H9 (cell line): ENCODE data around the gene TJP3. TPM values are rescaled to one million over a fixed set of nuclear protein-coding genes. Genes with fewer than 3 reads are reported as not detected.

Experiments used
- DNase-seq: peaks from one replicate; pipeline ENCODE4 v3.0.0-alpha.2; 2017
- H2AFZ ChIP-seq: one replicate; pipeline ENCODE4 v1.6.1; 2013; ENCODE audit warnings: mild to moderate bottlenecking, low read length, control low read depth, moderate library complexity
- H2AK5ac ChIP-seq: 2 replicates; pipeline ENCODE4 v1.6.1; 2013; ENCODE audit warnings: low read length, control low read depth, mixed read lengths; ENCODE audit not compliant: insufficient read length
- H2BK120ac ChIP-seq: one replicate; pipeline ENCODE4 v1.6.1; 2013; ENCODE audit warnings: low read depth, mild to moderate bottlenecking, low read length, control low read depth, inconsistent platforms; ENCODE audit not compliant: poor library complexity, severe bottlenecking
- H2BK12ac ChIP-seq: 2 replicates; pipeline ENCODE4 v1.6.1; 2013; ENCODE audit warnings: low read length, control low read depth, mixed read lengths, low read depth; ENCODE audit not compliant: insufficient read length
- H2BK15ac ChIP-seq: 2 replicates; pipeline ENCODE4 v1.6.1; 2013; ENCODE audit warnings: low read depth, low read length, control low read depth
- H2BK20ac ChIP-seq: one replicate; pipeline ENCODE4 v1.6.1; 2013; ENCODE audit warnings: low read depth, mild to moderate bottlenecking, low read length, control low read depth, inconsistent platforms; ENCODE audit not compliant: poor library complexity, severe bottlenecking
- H2BK5ac ChIP-seq: 2 replicates; pipeline ENCODE4 v1.6.1; 2013; ENCODE audit warnings: low read length, control low read depth, mixed read lengths; ENCODE audit not compliant: insufficient read length
- H3K14ac ChIP-seq: 2 replicates; pipeline ENCODE4 v1.6.1; 2013; ENCODE audit warnings: low read length, control low read depth; ENCODE audit not compliant: insufficient read depth
- H3K18ac ChIP-seq: 2 replicates; pipeline ENCODE4 v1.6.1; 2013; ENCODE audit warnings: low read depth, mild to moderate bottlenecking, mixed read lengths, low read length, control low read depth; ENCODE audit not compliant: insufficient read length
- H3K23ac ChIP-seq: 2 replicates; pipeline ENCODE4 v1.6.1; 2013; ENCODE audit warnings: low read length, control low read depth, mixed read lengths, low read depth; ENCODE audit not compliant: insufficient read length
- H3K23me2 ChIP-seq: 2 replicates; pipeline ENCODE4 v1.6.1; 2013; ENCODE audit warnings: low read depth, mild to moderate bottlenecking, mixed read lengths, low read length, control low read depth; ENCODE audit not compliant: insufficient read length, poor library complexity, severe bottlenecking
- H3K27ac ChIP-seq: 2 replicates; pipeline ENCODE4 v1.5.1; 2013; ENCODE audit warnings: low read length, control low read depth, mixed read lengths, low read depth; ENCODE audit not compliant: insufficient read length
- H3K27me3 ChIP-seq: 2 replicates; pipeline ENCODE4 v1.6.1; 2013; ENCODE audit warnings: low read length, control low read depth, inconsistent platforms; ENCODE audit not compliant: insufficient read depth
- H3K4ac ChIP-seq: 2 replicates; pipeline ENCODE4 v1.6.1; 2013; ENCODE audit warnings: low read depth, mild to moderate bottlenecking, control low read depth, inconsistent platforms, low read length, moderate library complexity
- H3K4me1 ChIP-seq: 2 replicates; pipeline ENCODE4 v1.6.1; 2013; ENCODE audit warnings: low read length, control low read depth, inconsistent platforms; ENCODE audit not compliant: insufficient read depth
- H3K4me2 ChIP-seq: 2 replicates; pipeline ENCODE4 v1.6.1; 2013; ENCODE audit warnings: low read length, control low read depth, mixed read lengths; ENCODE audit not compliant: insufficient read length, insufficient read depth
- H3K56ac ChIP-seq: 2 replicates; pipeline ENCODE4 v1.6.1; 2013; ENCODE audit warnings: low read depth, mild to moderate bottlenecking, mixed read lengths, low read length, control low read depth; ENCODE audit not compliant: insufficient read length
- H3K79me1 ChIP-seq: 2 replicates; pipeline ENCODE4 v1.6.1; 2013; ENCODE audit warnings: low read depth, mild to moderate bottlenecking, moderate library complexity, low read length, control low read depth, inconsistent platforms; ENCODE audit not compliant: insufficient read depth, poor library complexity, severe bottlenecking
- H3K79me2 ChIP-seq: 2 replicates; pipeline ENCODE4 v1.6.1; 2013; ENCODE audit warnings: low read length, control low read depth, inconsistent platforms; ENCODE audit not compliant: insufficient read depth
- H3K9ac ChIP-seq: 2 replicates; pipeline ENCODE4 v1.6.1; 2013; ENCODE audit warnings: low read length, control low read depth, mixed read lengths; ENCODE audit not compliant: insufficient read length; ENCODE audit errors: extremely low read depth
- H3K9me3 ChIP-seq: one replicate; pipeline ENCODE4 v1.6.1; 2013; ENCODE audit warnings: low read depth, low read length, inconsistent platforms; ENCODE audit not compliant: control insufficient read depth
- H3T11ph ChIP-seq: one replicate; pipeline ENCODE4 v1.6.1; 2013; ENCODE audit warnings: mild to moderate bottlenecking, low read length, control low read depth, inconsistent platforms
- H4K20me1 ChIP-seq: one replicate; pipeline ENCODE4 v1.6.1; 2013; ENCODE audit not compliant: control insufficient read depth, insufficient read length, insufficient read depth
- H4K5ac ChIP-seq: 2 replicates; pipeline ENCODE4 v1.6.1; 2013; ENCODE audit warnings: low read depth, mild to moderate bottlenecking, mixed read lengths, low read length, control low read depth; ENCODE audit not compliant: insufficient read length
- H4K8ac ChIP-seq: replicated peaks from 2 replicates; pipeline ENCODE4 v1.6.1; 2013; ENCODE audit warnings: low read length, control low read depth, mixed read lengths, low read depth; ENCODE audit not compliant: insufficient read length
- H4K91ac ChIP-seq: 2 replicates; pipeline ENCODE4 v1.6.1; 2013; ENCODE audit warnings: low read depth, mild to moderate bottlenecking, moderate library complexity, mixed read lengths, low read length, control low read depth; ENCODE audit not compliant: insufficient read length
- H3K27ac Mint-ChIP-seq, 3 experiments: 2 replicates in 2 of 3; 3 replicates in 1 of 3; pipeline ENCODE4 v1.8.0; 2020 to 2021; ENCODE audit warnings: mixed read lengths in 3 of 3, mild to moderate bottlenecking in 1 of 3, moderate library complexity in 1 of 3
- H3K27me3 Mint-ChIP-seq: 2 replicates; pipeline ENCODE4 v1.8.0; 2021; ENCODE audit warnings: low read depth, mild to moderate bottlenecking, moderate library complexity, mixed read lengths
- H3K36me3 Mint-ChIP-seq, 3 experiments: 2 replicates in 2 of 3; 3 replicates in 1 of 3; pipeline ENCODE4 v1.8.0; 2020 to 2021; ENCODE audit warnings: low read depth in 3 of 3, mixed read lengths in 3 of 3; ENCODE audit not compliant: insufficient read depth in 1 of 3
- H3K4me1 Mint-ChIP-seq, 2 experiments: 2 replicates each; pipeline ENCODE4 v1.8.0; 2020; ENCODE audit warnings: mixed read lengths in 2 of 2
- H3K4me3 Mint-ChIP-seq, 2 experiments: 2 replicates in 1 of 2; 3 replicates in 1 of 2; pipeline ENCODE4 v1.8.0; 2020 to 2021; ENCODE audit warnings: mild to moderate bottlenecking in 2 of 2, mixed read lengths in 2 of 2, moderate library complexity in 1 of 2
- H3K9me3 Mint-ChIP-seq, 2 experiments: 2 replicates in 1 of 2; 3 replicates in 1 of 2; pipeline ENCODE4 v1.8.0; 2020; ENCODE audit warnings: mild to moderate bottlenecking in 2 of 2, mixed read lengths in 2 of 2, moderate library complexity in 1 of 2
- WGBS: extraction: QIAGEN DNeasy Blood & Tissue Kit; methylation state at CpG from one replicate; pipeline ENCODE4 v1.1.7; 2013; ENCODE audit warnings: missing lambda C conversion rate, low lambda C conversion rate, mixed read lengths; ENCODE audit not compliant: insufficient read length; ENCODE audit errors: extremely low coverage; 5-methylcytosine and 5-hydroxymethylcytosine counted together
- total RNA-seq: library from RNA; stranded (reverse); gene quantifications from 2 replicates; pipeline ENCODE4 v1.2.1, GENCODE V29; 2021
- TF ChIP-seq, protein P1 (sequence below): fragments of 200-600 bp; sonication (generic); conservative IDR thresholded peaks from 3 replicates; pipeline ENCODE4 v1.8.0; 2021; ENCODE audit warnings: antibody characterized with exemption, mild to moderate bottlenecking

Gene TJP3
- total RNA-seq, 1 experiment from 2014 or later, result 27.3 TPM

DNA sequence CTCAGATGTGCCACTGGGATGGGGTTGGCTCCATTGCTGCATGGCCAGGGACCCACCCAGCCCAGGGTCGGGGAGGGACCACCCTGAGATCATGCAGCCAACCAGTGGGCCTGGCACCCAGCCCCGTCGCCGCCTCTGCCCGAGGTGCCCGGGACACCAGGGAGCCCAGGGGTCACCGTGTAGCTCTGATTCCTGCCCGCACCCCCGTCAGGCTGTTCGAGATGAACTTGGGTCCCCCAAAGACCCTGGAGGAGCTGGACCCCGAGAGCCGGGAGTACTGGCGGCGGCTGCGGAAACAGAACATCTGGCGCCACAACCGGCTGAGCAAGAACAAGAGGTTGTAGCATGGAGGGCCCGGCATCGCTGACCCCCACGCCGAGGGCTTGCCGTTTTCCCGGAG is 58.9 kb downstream of the TJP3 start:
- no peak overlapping the region for H3K4ac ChIP-seq
- no peaks in the 10 kb centered on the region for H3K27me3 ChIP-seq
- no peak overlapping the region for H2BK12ac ChIP-seq
- H3K18ac ChIP-seq, result no peak overlapping the region
- H3K23me2 ChIP-seq, result no peaks in the 10 kb centered on the region
- H3K36me3 Mint-ChIP-seq, result peaks cover 6 to 17% (median 12%) of the 10 kb centered on the region in 3 experiments; a peak in 5 of 7 replicates
- H3K56ac ChIP-seq, result no peak overlapping the region
- no peaks in the 10 kb centered on the region for H3K27me3 Mint-ChIP-seq
- H4K20me1 ChIP-seq, result no peaks in the 10 kb centered on the region
- no peak overlapping the region for H2BK15ac ChIP-seq
- no peaks in the 10 kb centered on the region; a peak in 1 of 5 replicates for H3K9me3 Mint-ChIP-seq
- WGBS, result no CpG with 5 or more reads among the region's 23 CpGs
- H3T11ph ChIP-seq, result no peak overlapping the region
- H2AK5ac ChIP-seq, result no peak overlapping the region
- H3K4me1 Mint-ChIP-seq, result peaks cover 10 to 15% of the 10 kb centered on the region in 2 experiments
- H2BK120ac ChIP-seq, result no peak overlapping the region
- H3K27ac Mint-ChIP-seq, result no peak overlapping the region
- DNase-seq, result no peak
- no peak overlapping the region for H4K8ac ChIP-seq
- H3K9me3 ChIP-seq, result no peaks in the 10 kb centered on the region
- H3K4me3 Mint-ChIP-seq, result no peak overlapping the region
- no peak overlapping the region for H3K4me2 ChIP-seq
- no peaks in the 10 kb centered on the region for H3K79me1 ChIP-seq
- no peak overlapping the region for H3K27ac ChIP-seq
- H3K9ac ChIP-seq, result no peak overlapping the region
- H4K5ac ChIP-seq, result no peak overlapping the region
- H2AFZ ChIP-seq, result no peak overlapping the region
- H2BK20ac ChIP-seq, result no peak overlapping the region
- no peak overlapping the region for H2BK5ac ChIP-seq
- no peak overlapping the region for H4K91ac ChIP-seq
- no peaks in the 10 kb centered on the region for H3K79me2 ChIP-seq
- H3K23ac ChIP-seq, result no peak overlapping the region
- TF ChIP-seq, protein P1, sequence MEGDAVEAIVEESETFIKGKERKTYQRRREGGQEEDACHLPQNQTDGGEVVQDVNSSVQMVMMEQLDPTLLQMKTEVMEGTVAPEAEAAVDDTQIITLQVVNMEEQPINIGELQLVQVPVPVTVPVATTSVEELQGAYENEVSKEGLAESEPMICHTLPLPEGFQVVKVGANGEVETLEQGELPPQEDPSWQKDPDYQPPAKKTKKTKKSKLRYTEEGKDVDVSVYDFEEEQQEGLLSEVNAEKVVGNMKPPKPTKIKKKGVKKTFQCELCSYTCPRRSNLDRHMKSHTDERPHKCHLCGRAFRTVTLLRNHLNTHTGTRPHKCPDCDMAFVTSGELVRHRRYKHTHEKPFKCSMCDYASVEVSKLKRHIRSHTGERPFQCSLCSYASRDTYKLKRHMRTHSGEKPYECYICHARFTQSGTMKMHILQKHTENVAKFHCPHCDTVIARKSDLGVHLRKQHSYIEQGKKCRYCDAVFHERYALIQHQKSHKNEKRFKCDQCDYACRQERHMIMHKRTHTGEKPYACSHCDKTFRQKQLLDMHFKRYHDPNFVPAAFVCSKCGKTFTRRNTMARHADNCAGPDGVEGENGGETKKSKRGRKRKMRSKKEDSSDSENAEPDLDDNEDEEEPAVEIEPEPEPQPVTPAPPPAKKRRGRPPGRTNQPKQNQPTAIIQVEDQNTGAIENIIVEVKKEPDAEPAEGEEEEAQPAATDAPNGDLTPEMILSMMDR, result no peak
- H3K14ac ChIP-seq, result no peak overlapping the region
- no peaks in the 10 kb centered on the region for H3K4me1 ChIP-seq
